Measurements from ENCODE around the gene PCBP4. TPM values are rescaled to one million over a fixed set of nuclear protein-coding genes. Genes with fewer than 3 reads are reported as not detected.

PCBP4 gene
- total and polyA plus RNA-seq, 2 experiments from 2014 or later = 114 to 226 TPM

- peaks cover 7% of the 10 kb centered on the region for H3K4me1 ChIP-seq (ENCODE audit: low read depth)
- TF ChIP-seq CTCF (IDR thresholded peaks at IDR 0.05; ENCODE audit: low read depth, low read length) = no peak
- no peaks in the 10 kb centered on the region for H3K9me3 ChIP-seq (ENCODE audit: low read depth)
- no peak overlapping the region for H3K4me3 ChIP-seq
- H3K27ac ChIP-seq = no peak overlapping the region
- H3K36me3 ChIP-seq = no peaks in the 10 kb centered on the region
- H3K27me3 ChIP-seq = peaks cover 7% of the 10 kb centered on the region
- no peak for DNase-seq (ENCODE audit: low read depth in 1 of 2, low spot score in 1 of 2)
Measured at GRCh38 chr3:51949121-51949520, 18.1 kb downstream of the PCBP4 start.

- H3K27me3 ChIP-seq = no peaks in the 10 kb centered on the region
- TF ChIP-seq CTCF (IDR thresholded peaks at IDR 0.05; ENCODE audit: low read depth, low read length) = no peak
- H3K36me3 ChIP-seq = no peaks in the 10 kb centered on the region
Measured at GRCh38 chr3:51948016-51948580, 19.2 kb downstream of the PCBP4 start.

GRCh38 chr3:51947215-51947900 lies 19.9 kb downstream of the PCBP4 start:
- no peaks in the 10 kb centered on the region for H3K27me3 ChIP-seq
- H3K9me3 ChIP-seq (ENCODE audit: low read depth) = no peaks in the 10 kb centered on the region
- peaks cover 7% of the 10 kb centered on the region for H3K4me1 ChIP-seq (ENCODE audit: low read depth)
- no peak overlapping the region for H3K27ac ChIP-seq
- no peak overlapping the region for H3K4me3 ChIP-seq
- TF ChIP-seq CTCF (IDR thresholded peaks at IDR 0.05; ENCODE audit: low read depth, low read length) = no peak
- no peaks in the 10 kb centered on the region for H3K36me3 ChIP-seq
- no peak for DNase-seq (ENCODE audit: low read depth in 1 of 2, low spot score in 1 of 2)

More at GRCh38 chr3:51948016-51948580, 19.2 kb downstream of the PCBP4 start:
- no peak for DNase-seq (ENCODE audit: low read depth in 1 of 2, low spot score in 1 of 2)
- H3K27ac ChIP-seq = no peak overlapping the region
- peaks cover 3% of the 10 kb centered on the region for H3K4me1 ChIP-seq (ENCODE audit: low read depth)
- no peaks in the 10 kb centered on the region for H3K9me3 ChIP-seq (ENCODE audit: low read depth)
- no peak overlapping the region for H3K4me3 ChIP-seq

GRCh38 chr3:51946796-51947195 lies 20.5 kb downstream of the PCBP4 start:
- DNase-seq (ENCODE audit: low read depth in 1 of 2, low spot score in 1 of 2) = no peak
- Histone ChIP-seq H3K4me1 (ENCODE audit: low read depth) (peaks cover 8% of the 10 kb centered on the region), H3K27ac (no peak overlapping the region), H3K4me3 (no peak overlapping the region), H3K27me3 (no peaks in the 10 kb centered on the region), H3K9me3 (ENCODE audit: low read depth) (no peaks in the 10 kb centered on the region), H3K36me3 (no peaks in the 10 kb centered on the region)
- no peak for TF ChIP-seq CTCF (IDR thresholded peaks at IDR 0.05; ENCODE audit: low read depth, low read length)

GRCh38 chr3:51945926-51946705 lies 21.1 kb downstream of the PCBP4 start:
- Histone ChIP-seq H3K27ac (no peak overlapping the region), H3K4me1 (ENCODE audit: low read depth) (peaks cover 9% of the 10 kb centered on the region), H3K9me3 (ENCODE audit: low read depth) (no peaks in the 10 kb centered on the region), H3K36me3 (no peaks in the 10 kb centered on the region), H3K27me3 (no peaks in the 10 kb centered on the region), H3K4me3 (no peak overlapping the region)
- DNase-seq (ENCODE audit: low read depth in 1 of 2, low spot score in 1 of 2) = no peak
- no peak for TF ChIP-seq CTCF (IDR thresholded peaks at IDR 0.05; ENCODE audit: low read depth, low read length)

All from cardiac muscle cell (in vitro differentiated cells and primary cell).